Vagina (tissue), 2 donors: ENCODE results near the gene PTPRM.

Source experiments
- CTCF ChIP-seq, 3 experiments: fragments of 450-650 bp in 2 of 3; fragments of 200-600 bp in 1 of 3; sonication (generic) in 1 of 3; IDR thresholded peaks; one replicate each; pipeline ENCODE4 v1.5.1; 2017 to 2019; ENCODE audit warnings: antibody characterized with exemption in 3 of 3, mild to moderate bottlenecking in 2 of 3, moderate library complexity in 2 of 3
- POLR2AphosphoS5 ChIP-seq, 2 donors: sonication (generic); formaldehyde crosslinking; IDR thresholded peaks; one replicate each; pipeline ENCODE4 v1.9.0; 2017; ENCODE audit warnings: antibody characterized with exemption in 2 of 2, mild to moderate bottlenecking in 2 of 2, low read depth in 1 of 2; ENCODE audit not compliant: insufficient read depth in 1 of 2

DNA sequence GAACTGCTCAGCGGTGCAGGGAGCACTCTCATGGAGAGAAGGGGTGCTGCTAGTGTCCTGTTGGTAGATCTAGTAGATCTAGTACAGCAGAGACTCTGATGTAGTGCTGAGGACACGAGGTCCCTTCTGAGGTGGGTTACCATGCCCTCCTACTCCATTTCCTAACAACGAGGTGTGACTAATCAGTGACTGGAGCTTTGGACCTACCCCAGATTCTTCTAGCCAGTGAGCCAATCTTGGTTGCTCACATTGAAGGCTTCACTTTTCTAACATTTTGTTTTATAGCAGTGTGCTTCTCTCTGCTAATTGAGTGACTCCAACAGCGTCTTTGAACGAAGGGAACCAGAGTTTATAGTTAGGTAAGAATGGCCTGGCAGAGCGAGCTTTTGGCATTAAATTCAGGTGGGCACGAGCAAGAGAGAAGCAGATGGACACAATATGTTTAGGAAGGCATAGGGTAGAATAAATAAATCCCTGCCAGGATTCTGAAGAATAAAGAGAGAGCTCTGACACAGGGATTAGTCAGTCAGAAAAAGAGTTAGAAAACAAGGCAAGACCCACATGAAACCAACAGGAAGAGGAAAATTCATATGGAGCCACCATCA, 736.1 kb downstream of the PTPRM start:
- TF ChIP-seq POLR2AphosphoS5 (IDR thresholded peaks at IDR 0.05; ENCODE audit: insufficient read depth in 1 of 2, low read depth in 1 of 2) (no peak), CTCF (IDR thresholded peaks at IDR 0.05) (no peak)
